ENCODE results near the gene RTEL1.
"Not testable (repeated sequence)": the region's sequence is repeated elsewhere in the genome, so short reads cannot be mapped to it uniquely, and the experiment has no call there.

The RTEL1 gene

DNA sequence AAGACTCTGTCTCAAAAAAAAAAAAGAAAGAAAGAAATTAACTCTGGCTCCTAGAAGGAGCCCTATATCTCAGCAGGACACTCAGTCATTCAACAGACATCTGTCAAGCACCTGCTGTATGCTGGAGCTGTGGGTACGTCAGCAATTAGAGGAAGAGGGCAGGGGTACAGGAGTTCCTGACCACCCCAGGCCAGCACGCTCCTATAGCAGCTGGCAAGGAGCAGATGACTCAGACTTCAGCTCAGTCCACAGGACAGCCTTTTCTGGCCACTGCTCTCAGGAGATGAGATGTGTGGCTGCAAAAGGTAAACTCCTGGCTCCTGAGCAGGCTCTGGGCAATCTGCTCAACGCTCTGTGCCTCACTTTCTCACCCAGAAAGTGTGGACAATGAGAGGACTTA is 1.7 kb upstream of the RTEL1 start:
- TF ChIP-seq, protein P1, sequence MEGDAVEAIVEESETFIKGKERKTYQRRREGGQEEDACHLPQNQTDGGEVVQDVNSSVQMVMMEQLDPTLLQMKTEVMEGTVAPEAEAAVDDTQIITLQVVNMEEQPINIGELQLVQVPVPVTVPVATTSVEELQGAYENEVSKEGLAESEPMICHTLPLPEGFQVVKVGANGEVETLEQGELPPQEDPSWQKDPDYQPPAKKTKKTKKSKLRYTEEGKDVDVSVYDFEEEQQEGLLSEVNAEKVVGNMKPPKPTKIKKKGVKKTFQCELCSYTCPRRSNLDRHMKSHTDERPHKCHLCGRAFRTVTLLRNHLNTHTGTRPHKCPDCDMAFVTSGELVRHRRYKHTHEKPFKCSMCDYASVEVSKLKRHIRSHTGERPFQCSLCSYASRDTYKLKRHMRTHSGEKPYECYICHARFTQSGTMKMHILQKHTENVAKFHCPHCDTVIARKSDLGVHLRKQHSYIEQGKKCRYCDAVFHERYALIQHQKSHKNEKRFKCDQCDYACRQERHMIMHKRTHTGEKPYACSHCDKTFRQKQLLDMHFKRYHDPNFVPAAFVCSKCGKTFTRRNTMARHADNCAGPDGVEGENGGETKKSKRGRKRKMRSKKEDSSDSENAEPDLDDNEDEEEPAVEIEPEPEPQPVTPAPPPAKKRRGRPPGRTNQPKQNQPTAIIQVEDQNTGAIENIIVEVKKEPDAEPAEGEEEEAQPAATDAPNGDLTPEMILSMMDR (IDR thresholded peaks at IDR 0.05; ENCODE audit: low read depth, low read length) = no peak
- no peak overlapping the region for H3K4me3 ChIP-seq (ENCODE audit: low read depth, low read length)

DNA sequence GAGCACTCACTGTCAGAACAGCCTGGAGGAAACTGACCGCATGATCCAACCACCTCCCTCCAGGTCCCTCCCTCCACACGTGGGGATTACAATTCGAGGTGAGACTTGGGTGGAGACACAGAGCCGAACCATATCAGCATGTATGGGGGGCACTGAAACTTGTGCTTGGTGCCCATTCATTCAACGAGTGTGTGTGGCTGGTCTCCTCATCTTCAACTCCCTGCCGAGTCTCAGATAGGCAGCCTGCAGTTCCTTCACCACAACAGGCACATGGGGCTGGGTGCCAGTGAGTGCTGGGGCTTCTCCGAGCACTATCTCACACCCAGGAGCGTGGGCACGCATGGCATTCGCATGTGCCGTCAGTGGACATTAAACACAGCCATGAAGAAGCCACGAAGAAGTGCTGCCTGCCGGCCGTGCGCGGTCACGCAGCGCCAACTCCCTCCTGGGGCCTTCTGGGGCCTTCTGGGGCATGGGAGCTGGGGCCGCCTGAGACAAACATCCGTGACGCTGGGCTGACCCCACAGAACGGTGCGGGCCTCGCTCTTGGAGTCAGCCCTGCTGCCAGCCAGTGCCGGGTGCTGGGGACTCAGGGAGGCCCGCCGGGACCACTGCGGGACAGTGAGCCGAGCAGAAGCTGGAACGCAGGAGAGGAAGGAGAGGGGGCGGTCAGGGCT is 714 bp upstream of the RTEL1 start:
- H3K4me3 ChIP-seq (ENCODE audit: low read depth, low read length) = peak overlapping the region; percentile 88

DNA sequence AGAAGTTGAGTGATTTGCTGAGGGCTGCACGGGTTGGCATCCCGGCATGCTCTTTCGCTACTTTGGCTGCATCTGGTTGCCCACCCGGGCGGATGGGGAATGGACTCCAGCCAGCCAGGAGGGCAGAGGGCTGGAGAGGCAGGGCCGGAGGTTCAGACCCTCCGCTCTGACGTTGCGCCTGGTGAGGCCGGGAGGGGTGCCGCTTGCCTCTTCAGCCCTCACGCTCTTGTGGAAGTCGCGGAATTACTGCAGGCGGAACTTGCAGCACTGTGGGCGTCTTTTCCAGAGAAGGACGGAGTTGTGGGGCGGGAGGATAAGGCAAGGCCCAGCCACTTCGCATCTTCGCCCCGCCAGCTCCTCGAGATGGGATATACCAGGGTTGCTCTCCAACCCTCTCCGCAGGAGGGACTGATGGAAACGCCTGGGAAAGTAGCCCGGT is 656 bp downstream of the RTEL1 start:
- TF ChIP-seq, protein P1 (IDR thresholded peaks at IDR 0.05; ENCODE audit: low read depth, low read length) = no peak
- peak overlapping the region; percentile 88 for H3K4me3 ChIP-seq (ENCODE audit: low read depth, low read length)

More for the DNA sequence above, 714 bp upstream of the RTEL1 start:
- TF ChIP-seq, protein P1 (IDR thresholded peaks at IDR 0.05; ENCODE audit: low read depth, low read length) = no peak

DNA sequence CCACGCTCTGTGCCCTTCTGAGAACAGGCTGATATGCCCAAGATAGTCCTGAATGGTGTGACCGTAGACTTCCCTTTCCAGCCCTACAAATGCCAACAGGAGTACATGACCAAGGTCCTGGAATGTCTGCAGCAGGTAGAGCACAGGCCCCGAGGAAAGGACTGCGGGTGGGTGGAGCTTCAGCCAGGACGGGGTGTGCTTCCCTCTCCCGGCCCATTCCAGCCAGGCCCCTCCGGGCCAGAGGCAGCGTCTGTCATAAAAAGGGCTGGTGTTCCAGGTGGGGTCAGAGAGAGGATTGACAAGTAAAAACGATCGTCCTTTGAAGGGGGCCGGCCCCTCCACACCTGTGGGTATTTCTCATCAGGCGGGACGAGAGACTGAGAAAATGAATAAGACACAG is 1.3 kb downstream of the RTEL1 start:
- H3K4me3 ChIP-seq (ENCODE audit: low read depth, low read length) = peak overlapping the region; percentile 88
- TF ChIP-seq, protein P1 (IDR thresholded peaks at IDR 0.05; ENCODE audit: low read depth, low read length) = no peak

DNA sequence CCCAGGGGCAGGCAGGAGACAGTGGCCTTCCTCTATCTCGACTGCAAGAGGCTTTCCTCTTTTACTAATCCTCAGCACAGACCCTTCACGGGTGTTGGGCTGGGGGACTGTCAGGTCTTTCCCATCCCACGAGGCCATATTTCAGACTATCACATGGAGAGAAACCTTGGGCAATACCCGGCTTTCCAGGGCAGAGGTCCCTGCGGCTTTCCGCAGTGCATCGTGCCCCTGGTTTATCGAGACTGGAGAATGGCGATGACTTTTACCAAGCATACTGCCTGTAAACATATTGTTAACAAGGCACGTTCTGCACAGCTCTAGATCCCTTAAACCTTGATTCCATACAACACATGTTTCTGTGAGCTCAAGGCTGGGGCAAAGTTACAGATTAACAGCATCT is 2.1 kb downstream of the RTEL1 start:
- H3K4me3 ChIP-seq (ENCODE audit: low read depth, low read length) = not testable (repeated sequence)

DNA sequence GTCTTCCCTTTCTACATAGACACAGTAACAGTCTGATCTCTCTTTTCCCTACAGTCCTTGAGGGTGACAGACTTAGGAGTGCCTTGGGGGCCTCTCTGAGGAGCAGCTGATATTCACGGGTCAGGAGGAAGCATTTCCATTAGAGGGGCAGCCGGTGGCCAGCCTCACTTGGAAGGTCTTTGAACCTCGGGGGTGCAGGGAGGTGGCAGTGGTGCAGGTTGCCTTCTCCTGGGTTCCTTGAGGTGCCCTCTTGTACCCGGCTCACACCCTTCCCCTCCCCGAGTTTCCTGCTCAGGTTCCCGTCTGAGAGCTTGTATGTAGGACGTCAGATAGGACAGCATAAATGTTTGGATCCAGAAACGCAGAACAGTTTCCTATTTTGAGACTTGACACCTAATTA is 2.5 kb downstream of the RTEL1 start:
- TF ChIP-seq, protein P1 (IDR thresholded peaks at IDR 0.05; ENCODE audit: low read depth, low read length) = no peak
- H3K4me3 ChIP-seq (ENCODE audit: low read depth, low read length) = no peak overlapping the region

DNA sequence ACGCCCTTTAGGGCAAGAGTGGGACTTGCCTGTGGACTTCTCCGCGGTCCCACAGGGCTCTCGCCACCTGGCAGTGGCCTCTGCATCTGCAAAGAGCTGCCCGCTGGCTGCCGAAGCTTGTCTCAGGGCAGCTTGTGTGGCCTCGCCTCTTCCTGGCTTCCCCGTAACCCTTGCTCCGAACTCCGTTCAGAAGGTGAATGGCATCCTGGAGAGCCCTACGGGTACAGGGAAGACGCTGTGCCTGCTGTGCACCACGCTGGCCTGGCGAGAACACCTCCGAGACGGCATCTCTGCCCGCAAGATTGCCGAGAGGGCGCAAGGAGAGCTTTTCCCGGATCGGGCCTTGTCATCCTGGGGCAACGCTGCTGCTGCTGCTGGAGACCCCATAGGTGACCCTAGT is 3.0 kb downstream of the RTEL1 start:
- H3K4me3 ChIP-seq (ENCODE audit: low read depth, low read length) = no peak overlapping the region
- TF ChIP-seq, protein P1 (IDR thresholded peaks at IDR 0.05; ENCODE audit: low read depth, low read length) = no peak
